NCI-H510A (cell line): ENCODE measurements around the gene ZBTB17.
"Not testable (repeated sequence)": the region's sequence is repeated elsewhere in the genome, so short reads cannot be mapped to it uniquely, and the experiment has no call there.

Experiments used
- DNase-seq: peaks from one replicate; lab custom pipeline; 2025; lab: John Stamatoyannopoulos, UW

The ZBTB17 gene

DNA sequence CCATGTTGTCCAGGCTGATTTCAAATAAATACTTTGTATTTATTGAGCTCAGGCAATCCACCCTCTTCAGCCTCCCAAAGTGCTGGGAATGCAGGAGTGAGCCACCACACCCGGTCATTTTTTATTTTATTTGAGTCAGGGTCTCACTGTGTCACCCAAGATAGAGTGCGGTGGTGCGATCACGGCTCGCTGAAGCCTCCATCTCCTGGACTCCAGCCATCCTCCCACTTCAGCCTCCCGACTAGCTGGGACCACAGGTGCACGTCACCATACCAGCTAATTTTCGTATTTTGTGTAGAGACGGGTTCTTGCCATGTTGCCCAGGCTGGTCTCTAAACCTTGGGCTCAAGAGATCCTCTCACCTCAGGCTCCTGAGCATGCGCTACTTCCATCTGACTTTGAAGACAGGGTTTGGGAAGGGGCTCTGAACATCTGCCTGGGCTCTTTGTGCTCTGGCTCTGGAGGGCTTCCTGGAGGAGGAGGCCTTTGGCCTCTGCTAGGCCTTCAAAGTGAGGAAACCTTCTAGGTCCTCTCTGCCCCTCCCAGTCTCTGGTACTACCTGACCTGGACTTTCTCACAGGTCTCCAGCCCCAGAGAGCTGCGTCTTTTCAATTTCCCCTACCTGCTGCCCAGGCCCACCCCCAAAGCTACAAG lies 36.2 kb upstream of the ZBTB17 start:
- DNase-seq = no peak

DNA sequence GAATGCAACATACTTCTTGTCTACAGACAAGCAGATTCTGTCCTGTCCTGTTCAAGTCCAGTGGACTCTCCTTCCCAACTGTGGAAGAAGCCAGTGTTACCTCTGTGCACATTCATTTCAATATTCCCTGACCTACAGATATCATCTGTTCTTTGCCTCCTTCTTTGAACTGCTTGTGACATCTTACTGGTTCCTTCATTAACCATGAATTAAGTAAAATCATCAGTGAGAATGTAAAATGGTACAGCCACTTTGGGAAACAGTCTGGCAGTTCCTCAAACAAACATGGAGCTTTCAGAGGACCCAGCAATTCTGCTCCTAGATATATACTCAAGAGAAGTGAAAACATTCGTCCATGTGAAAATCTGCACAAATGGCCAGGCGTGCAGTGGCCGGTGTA lies 34.9 kb upstream of the ZBTB17 start:
- DNase-seq = no peak

DNA sequence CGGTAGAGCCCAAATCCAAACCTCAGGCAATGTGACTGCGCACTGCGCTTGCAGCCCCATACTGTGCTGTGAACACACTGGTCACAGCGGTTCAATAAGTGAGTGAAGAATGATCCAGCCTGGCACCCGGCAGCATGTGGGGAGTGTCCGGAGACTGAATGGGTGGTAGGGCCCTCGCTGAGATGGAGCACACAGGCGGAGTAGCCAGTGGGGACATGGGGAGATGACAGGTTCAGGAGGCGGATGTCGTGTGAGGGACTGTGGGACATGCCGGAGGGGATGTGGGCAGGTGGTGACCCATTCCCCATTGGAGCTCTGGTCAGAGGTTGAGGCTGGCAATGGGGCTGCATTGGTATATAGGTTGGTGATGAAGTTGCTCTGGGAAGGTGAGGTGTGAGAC lies 33.8 kb upstream of the ZBTB17 start:
- no peak for DNase-seq

DNA sequence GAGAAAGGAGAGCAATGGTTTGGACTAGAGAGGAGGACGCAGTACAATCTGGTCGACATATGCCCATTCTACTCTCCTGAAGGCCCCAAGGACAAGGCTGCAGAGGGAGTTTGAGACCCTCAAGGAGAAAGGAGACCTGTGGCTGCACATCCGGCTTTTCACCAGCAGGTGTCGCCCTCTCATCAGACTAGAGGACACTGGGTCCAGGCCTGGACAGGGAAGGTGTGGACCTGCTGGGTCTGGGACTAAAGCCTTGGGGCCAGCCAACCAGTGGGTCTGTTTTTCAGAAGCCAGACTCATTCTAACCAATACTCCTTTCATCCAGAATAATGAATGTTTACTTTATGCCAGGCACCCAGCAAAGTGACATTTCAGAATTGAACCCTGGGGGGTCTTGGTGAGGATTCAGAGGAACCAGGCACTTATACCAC lies 33.1 kb upstream of the ZBTB17 start:
- DNase-seq = peak; percentile 30

DNA sequence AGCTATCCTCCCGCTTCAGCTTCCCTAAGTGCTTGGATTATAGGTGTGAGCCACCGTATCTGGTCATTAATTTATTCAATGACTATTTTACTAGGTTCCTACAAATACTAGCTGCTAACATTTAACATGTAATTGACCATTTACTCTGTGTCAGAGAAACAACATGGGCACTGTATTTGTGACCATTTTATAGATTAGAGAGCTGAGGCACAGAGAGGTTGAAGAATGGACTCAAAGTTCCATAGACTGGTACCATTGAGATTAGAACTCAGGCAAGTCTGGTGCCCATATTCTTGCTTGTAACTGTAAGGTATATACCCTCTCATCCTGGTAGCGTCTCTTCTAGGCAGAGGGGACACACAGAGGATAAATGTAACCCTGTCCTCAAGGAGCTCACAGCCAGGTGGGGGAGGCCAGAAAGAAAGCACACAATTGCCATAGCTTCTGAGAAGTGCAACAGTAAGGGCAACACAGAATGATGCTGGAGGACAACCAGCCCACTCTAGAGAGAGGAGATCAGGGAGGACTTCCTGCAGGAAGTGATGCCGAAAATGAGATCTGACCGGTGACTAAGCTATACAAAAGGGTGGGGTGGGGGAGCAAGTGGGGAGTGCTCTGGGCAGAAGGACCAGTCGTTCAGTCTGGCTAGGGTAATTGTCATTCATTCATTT lies 31.9 kb upstream of the ZBTB17 start:
- no peak for DNase-seq

DNA sequence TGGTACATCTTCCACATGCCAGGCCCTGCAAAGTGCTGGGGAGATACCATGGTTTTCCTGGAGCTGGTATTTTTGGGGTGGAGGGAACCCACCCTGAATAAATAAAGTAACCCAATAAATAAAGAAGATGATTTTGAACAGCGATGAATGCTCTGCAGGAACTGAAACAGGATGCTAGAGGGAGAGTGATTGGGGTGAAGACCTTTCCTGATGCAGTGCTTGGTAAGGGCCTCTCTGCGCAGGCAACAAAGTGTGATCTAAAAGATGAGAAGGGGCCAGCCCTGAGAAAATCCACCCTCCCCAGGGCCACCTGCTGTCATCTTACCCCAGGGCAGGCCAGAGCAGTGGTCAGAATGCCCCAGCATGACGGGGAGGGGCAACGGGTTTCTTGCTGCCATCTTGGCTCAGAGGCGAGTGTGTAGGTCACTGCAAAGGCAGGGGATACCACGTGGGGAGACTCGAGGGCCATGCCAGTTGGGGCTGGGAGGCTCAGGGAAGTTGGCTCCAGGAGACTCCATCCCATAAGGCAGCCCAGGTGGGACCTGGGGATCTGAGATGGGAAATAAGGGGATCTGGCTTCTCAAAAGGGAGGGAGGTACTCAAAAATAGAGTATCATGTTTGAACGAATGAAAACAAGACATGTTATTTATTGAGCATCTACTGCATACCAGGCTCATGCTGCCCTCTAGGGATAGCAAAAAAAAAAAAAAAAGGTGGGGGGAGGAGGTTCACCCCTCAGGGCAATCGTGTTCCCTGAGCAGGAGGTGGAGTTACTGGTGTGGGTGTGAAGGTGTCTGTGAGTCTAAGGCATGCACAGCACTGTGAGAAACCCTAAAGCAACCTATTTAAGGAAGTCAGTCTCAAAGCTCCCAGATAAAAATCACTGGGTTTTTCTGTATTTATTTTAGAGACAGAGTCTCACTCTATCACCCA lies 30.9 kb upstream of the ZBTB17 start:
- DNase-seq = no peak

DNA sequence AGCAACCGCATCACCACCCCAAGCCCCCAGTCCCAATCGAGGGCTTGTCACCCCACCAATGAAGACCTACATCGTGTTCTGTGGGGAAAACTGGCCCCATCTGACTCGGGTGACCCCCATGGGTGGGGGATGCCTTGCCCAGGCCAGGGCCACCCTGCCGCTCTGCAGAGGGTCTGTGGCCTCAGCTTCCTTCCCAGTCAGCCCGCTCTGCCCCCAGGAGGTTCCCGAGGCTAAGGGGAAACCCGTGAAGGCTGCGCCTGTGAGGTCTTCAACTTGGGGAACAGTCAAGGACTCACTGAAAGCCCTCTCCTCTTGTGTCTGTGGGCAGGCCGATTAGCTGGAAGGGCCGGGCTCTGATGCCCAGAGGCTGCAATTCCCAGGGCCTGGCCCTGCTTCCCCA lies 30.1 kb upstream of the ZBTB17 start:
- DNase-seq = no peak

DNA sequence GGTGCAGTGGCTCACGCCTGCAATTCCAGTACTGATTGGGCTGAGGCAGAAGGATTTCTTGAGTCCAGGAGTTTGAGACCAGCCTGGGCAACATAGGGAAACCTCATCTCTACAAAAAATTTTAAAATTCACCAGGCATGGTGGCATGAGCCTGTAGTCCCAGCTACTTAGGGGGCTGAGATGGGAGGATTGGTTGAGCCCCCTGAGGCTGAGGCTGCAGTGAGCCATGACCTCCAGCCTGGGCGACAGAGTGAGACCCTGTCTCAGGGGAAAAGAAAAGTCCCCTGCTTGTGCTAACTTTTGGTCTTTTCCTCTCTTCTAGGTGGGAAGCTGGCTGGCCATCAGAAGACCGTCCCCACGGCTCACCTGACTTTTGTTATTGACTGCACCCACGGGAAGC lies 29.7 kb upstream of the ZBTB17 start:
- no peak for DNase-seq

DNA sequence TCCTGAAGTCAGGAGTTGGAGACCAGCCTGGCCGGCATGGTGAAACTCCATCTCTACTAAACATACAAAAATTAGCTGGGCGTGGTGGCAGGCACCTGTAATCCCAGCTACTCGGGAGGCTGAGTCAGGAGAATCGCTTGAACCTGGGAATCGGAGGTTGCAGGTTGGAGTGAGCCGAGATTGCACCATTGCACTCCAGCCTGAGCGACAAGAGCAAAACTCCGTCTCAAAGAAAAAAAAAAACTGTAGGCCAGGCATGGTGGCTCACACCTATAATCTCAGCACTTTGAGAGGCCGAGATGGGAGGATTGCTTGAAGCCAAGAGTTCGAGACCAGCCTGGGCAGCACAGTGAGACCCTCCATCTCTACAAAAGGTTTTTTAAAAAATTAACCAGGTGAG lies 25.4 kb upstream of the ZBTB17 start:
- not testable (repeated sequence) for DNase-seq

DNA sequence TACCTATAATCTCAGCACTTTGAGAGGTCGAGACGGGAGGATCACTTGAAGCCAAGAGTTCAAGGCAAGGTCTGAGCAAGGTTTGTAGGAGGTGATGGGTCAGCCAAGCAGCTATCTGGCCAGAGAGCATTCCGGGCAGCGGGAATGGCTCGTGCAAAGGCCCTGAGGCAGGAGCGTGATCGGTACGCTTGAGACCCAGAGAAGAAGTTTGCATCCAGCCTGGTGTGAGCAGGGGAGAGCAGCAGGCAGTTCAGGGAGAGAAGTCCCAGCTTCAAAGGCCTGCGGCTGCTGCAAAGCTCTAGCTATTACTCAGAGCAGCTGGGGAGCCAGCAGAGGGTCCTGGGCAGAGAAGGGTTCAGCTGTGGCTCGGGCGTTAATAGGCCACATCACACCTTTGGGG lies 23.0 kb upstream of the ZBTB17 start:
- DNase-seq = no peak

DNA sequence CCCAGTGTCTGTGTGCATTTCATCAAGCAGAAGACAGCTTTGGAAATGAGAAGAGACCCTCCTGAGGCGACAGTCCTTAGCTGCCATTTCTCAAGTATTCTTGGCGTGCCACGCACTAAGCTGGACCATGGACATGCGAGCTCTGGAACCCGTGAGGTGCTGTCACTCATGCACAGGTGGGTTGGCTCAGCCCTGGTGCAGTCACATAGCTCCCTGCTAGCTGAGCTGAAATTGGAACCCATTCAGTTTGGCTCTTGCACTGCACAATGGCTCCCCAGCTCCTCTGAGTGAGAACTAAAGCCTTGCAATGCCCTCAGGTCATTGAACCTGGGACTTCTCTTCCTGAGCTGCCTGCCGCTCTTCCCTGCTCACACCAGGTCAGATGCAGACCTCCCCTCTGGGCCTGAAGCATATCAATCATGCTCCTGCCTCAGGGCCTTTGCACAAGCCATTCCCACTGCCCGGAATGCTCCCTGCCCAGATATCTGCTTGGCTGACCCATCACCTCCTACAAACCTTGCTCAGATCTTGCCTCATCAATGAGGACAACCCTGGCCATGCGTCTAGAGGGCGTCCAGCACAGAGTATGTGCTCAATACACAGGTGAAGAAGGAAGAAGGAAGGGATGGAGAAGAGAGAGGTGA lies 21.9 kb upstream of the ZBTB17 start:
- DNase-seq = no peak

DNA sequence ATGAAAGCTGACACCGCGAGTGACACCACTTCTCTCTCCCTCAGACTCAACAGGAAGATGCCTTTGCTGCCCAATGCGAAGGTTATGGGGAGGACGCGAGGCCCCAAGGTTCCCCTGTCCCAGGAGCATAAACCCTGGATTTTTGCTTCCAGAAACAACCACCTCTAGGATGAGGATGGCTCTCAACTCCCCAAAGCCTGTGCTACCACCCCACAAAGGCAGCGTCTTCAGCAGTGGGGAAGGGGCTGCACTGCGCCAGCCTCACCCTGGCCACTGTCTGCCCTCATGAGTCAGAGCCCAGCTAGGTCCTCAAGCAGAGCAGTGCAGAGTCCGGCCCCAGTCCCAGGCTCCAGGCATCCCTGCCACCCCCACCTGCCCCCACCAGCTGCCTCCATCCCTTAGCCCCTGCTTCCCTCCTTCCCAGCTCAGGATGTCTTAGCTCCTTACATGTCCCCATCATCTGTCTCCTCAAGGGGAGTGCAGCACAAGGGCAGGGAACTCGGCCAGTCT lies 21.2 kb upstream of the ZBTB17 start:
- DNase-seq = no peak

DNA sequence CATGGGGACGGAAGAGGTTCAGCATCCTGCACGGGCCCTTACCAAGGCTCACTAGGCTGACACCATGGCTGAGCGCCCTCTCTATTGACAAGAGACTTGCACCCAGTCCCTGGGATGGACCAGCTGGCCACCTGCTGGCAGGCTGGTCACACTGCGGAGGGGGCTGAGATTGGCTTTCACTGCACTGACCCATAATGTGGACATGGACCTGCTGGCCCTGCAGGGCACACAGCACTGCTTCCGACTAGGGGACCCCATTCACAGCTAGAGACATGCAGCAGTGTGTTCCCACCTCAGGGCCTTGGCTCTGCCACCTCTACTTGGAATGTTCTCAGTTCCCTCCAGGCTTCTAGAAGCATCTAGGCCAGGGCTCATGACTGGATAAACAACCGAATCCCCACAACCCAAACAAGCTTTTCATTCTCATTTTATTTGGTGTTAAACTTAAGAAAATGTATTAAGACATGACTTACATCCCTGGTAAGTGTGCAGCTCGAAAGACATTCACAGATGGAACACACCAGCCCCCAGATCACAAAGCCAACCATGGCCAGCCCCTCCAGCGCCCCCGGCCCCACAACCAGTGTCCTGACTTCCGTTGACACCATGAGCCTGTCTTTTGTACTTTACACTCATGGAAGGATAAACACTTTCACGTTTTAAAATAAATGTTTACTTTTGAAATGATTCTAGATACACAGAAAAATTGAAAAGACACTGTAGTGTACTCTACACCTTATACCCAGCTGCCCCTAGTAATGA lies 18.9 kb upstream of the ZBTB17 start:
- no peak for DNase-seq

DNA sequence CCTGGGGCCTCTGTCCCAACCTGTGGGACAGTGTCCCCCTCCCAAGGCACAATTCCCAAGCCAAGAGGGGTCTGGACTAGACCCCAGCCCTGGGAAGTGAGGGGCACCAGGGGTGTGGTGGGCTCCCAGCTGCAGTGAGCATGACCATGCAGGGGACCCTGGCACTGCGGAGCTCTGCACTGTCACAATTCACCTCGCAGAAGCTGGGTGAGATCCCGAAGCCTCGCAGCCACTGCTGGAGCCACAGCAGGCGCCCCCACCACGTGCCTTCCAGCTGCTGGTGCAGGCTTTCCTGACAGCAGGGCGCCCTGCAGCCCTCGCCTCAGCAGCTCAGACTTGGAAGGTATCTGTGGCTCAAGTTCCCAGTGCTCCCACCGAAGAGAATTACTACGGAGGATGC lies 18.2 kb upstream of the ZBTB17 start:
- DNase-seq = no peak

DNA sequence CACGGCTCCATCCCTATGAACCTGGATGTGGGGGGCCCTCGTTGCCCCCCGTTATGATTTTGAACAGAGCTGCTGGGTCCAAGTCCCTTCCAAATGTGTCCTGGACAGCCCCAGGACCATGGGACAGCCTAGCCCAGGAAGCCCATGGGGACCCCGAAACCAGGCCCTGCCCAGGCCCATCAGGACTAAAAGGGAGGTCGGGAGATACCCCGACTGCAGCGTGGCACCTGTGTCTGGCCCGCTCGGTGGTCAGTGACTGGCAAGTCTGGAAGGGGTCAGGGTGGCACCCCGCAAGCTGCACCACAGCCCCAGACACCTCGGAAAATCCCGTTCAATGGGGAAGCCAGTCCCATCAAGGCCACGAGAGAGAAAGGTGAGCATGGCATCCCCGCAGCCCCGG lies 17.8 kb upstream of the ZBTB17 start:
- no peak for DNase-seq

DNA sequence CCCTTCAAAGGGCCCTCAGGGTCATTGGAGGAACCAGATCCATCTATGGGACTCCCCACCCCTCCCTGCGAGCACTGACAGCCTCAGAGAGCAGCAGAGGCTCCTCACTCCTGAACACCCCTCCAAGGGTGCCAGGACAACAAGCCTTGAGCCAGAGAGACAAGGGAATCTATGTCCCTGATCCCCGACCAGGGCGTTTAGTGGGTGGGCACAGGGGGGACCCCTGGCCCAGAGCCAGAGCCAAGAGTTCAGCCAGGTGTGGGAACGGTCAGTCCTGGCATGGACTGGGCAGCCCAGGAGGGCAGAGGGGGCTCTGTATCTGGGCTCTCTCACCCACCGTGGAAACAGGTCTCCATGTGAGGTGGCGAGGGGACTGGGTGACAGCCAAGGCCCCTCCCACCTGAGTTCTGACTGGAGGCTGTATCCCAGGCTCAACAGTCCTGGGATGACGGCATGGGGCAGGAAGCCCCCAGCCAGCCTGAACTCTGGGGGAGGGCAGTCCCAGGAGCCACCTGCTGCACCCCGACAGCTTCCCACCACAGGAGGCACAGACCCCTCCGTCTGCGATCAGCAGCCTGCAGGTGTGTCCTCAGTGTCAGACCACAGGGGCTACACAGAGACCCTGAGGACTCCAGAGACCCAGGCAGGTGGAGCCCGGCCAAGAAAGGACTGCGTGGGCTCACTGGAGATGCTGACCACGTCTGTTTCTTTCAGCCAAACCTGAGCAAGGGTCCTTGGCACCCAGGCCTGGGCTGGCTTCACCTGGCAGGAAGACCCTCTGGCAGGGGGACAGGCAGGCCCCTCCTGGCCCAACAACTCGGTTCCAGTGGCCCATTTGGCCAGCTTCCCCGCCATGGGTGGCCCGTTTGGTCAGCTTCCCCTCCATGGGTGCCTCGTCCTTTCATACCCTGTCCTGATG lies 16.9 kb upstream of the ZBTB17 start:
- no peak for DNase-seq

DNA sequence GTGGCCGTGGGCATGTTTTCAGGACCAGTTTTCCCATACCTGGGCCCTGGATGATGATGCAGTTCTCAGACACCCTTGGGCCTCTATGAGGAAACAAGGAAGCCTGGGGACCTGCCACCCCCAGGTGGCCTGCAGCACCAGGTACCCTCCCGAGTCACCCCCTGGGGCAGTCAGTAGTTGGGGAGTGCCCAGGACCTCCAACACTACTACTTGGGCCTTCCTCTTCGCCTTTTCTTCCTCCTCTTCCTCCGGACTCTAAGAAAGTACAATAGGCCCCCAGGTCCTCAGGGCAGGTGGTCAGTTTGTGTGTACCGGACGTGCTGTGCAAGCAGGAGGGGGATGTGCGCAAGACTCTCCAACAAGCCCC lies 16.3 kb upstream of the ZBTB17 start:
- DNase-seq = no peak

DNA sequence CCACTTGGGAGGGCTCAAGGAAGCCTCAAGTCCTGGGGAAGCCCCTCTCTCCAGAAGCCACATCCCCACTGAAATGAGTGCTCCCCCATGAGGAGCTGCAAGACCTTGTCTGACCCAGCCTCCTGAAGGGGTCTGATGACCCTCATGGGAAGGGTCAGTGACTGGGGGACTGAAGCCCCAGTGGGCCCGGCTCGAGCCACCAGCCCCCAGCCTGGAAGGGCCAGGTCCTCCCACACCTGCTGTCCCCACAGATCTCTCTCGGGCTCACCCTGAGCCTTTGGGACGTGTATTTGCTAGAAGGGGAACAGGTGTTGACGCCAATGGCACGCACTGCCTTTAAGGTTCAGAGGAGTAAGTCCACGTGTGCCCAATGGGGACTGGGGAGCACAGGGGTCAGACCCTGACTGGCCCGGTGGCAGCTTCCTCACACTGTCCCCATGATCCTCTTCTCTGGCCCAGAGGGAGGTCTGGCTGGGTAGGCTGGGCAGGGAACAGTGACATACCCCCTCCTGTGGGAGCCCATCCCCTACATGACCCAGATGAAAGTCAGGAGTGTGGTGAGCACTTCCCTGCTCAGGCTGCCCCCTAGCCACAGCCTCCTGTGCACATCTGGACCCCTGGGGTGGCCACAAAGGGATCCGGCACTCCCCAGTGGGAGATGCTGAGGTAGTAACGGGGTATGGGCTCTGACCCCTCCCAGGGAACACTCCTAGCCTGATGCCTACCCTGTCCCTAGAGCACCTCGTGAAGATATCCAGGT lies 15.7 kb upstream of the ZBTB17 start:
- DNase-seq = no peak

DNA sequence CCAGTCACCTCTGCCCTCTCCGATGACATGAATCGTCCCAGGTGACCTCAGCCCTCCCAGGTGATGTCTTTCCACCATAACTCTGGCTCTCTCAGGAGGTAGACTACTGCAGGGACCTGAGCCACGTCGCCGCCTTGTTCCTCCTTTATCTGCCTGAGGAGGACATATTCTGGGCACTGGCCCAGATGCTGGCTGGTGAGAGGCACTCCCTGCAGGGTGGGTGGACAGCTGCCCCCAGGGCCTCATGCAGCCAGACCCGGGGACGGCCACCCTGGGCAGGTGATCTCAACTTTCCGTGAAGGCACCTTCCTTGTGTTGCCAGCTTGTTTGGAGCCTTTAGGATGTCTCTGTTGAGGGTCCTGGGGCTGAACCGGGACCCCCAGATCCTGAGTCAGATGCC lies 13.9 kb upstream of the ZBTB17 start:
- no peak for DNase-seq
